HL-60/S4 treated with retinoic acid at 250 ng/mL for 4 days and 3 days (cell line): ENCODE results near the gene ZDHHC21.

Experiments used
- in situ Hi-C: fragments of 300-500 bp; cut with MboI; formaldehyde crosslinking; loops from 2 replicates; pipeline ENCODE4 v1.7.0; 2022; ENCODE audit warnings: low sequenced_read_pairs

The ZDHHC21 gene, protein sequence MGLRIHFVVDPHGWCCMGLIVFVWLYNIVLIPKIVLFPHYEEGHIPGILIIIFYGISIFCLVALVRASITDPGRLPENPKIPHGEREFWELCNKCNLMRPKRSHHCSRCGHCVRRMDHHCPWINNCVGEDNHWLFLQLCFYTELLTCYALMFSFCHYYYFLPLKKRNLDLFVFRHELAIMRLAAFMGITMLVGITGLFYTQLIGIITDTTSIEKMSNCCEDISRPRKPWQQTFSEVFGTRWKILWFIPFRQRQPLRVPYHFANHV

DNA sequence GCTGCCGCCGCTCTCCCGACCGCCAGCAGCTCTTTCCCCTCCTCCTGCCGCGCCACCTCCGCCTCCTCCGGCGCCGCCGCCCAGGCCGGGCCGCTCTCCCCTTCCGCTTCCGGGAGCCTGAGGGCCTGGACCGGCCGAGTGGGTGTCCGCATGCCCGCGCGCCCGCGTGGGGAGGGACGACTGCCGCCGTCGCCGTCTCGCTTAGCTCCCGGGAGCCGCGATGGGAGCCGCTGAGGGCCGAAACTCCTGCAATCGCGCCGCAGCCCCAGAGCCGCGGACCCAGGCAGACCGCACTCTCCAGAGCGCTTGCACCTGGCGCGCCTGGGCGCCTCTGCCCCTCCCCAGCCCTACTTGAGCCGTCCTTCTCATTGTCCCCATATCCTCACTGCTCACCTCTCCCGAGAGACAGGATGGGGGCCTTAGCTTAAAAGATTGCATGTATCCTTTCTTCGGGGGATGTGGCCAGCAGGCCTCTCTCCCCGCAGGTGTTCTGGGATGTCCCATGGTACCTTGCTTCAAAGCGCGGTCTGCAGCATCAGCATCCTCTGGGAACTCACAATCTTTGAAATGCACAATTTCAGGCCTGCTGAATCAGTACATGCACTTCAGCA, at the start of gene ZDHHC21:
ZDHHC21 (minus strand) TSS at position 182 of the 611 bp plus-strand sequence. CDS start 19,092 bp downstream, outside the sequence.
- in situ Hi-C loops = no loop called here

DNA sequence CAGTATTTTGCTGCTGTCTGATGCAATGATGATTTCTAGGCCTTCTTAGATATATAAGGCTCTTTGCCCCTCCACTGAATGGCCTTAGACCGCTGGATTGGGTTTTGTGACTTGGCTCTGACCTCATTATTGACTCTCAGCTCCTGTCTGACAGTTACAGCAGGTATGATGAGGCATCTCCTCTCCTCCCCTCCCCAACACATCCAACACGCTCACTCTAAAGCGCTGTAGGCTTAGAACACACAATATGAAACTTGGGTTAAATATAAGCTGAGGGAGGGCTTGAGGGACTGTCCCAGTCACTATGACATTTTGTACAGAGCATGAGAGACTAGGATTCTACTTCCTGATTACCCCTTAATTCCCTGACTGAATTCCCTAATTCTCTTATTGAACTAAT, 48.1 kb upstream of the ZDHHC21 start:
- in situ Hi-C loops = no loop called here

DNA sequence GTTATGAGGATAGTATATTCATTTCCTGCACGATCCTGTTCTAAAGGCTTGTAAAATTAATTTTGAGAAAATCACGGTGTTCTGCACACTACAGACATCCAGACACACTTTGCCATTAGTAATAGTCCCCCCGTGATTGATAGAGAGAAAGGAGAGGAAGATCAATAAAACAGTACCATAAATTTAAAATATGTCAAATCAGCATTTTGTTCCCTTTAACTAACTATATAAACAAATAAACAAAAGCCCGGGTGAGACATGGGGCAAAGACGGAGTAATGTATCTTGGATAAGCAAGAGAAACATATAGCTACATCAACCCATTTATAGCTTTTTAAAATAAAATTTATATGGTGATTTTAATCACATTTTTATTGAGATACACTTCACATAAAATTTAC, 39.9 kb upstream of the ZDHHC21 start:
- in situ Hi-C loops = no loop called here

DNA sequence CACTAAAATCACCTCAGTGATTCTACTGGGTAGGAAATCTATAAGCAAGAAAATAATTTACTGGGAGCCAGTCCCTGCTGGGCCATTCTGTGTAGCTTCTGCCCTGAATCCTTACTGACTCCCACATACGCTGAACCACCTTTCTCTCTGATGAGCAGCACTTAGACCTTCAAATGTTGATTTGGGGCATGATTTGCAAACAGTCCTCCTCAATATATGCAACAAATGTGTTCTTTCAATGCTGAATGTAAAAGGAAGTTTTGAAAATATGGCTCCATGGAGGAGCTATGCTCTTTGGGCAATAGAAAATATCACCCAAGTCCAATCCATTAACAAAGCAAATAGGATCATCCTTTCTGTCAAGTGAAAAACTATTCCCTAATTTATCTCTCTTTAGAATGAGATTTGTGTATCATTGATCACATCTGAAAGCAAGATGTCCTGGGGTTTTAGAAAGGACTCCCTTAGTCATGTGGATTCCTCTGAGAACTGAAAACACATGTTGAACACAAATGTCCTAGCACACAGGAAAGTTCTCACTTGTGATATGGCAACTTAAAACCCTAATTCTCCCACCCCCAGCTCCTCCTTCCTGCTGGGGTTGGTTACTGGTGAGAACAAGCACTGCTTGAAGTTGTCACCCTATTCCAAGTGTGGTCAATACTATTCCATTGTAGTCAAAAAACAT, 38.2 kb upstream of the ZDHHC21 start:
- in situ Hi-C loops = no loop called here

DNA sequence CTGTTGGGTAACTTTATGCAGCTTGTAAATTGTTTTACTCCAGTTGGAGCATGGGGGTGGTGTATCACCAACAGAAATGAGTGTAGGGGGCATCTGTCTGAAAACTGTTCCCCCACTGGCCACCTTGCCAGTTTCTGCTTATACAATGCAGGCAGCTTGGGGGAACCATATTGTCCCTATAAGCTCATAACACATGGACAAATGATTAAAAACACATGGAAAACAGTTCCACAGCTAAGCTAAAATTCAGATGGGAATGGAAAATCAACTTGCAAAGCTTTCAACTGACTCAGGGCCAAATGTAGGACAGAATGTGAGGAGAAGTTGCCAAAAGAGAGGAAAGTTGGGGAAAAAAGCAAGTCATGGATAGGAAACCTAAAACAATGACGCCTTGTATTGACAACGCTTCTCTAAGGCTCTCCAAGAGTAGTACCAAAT, 37.2 kb upstream of the ZDHHC21 start:
- in situ Hi-C loops = no loop called here

DNA sequence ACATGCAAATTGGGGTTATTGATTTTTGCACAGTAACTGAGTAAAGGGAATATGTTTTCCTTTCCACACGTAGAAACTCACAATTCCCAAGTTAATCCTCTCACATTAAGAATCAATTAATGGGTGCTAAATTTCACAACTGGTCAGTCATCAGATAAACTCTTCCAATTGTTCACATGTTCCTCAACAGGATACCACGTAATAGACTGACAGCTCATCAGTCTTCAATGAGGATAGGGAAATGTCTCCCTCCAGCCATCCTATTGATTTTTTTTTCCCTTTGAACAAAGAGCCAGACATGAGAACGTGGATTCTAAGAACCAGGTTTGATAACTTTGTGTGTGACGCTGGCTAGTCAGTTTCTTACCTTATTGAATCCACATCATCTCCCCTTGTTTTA, 30.1 kb upstream of the ZDHHC21 start:
- in situ Hi-C loops = no loop called here

DNA sequence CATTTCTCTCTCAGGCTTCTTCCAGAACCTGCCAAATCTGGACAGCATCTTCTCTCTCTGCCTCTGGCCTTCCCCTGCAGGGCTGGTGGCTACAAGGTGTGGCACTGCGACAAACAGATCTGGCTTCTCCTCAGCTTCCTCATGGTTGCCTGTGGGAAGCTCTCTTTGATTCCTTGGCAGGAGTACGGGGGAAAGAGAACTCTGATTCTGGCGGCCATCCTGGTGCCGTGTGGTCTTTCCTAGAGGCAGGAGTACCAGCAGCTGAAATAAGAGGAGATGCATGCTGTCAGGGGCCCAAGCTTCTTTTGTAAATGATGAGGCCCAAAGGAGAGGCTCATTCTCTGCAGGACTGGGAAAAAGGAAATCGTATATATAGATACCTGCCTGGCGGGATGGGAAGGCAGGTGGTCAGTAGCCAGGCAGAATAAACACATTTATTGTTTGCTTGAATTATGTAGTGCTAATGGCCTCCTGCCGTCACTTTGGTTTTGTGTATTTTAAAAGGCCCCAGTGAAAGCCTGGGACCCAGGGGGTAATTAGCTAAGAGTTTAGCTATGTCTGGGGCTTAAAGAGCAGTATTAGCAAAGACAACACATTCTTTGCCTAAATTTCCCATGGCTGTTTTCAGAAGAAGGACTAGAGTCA, 29.3 kb upstream of the ZDHHC21 start, which contains the start of gene CER1:
CER1 (minus strand) TSS at position 343 of the 645 bp plus-strand sequence; CDS start at position 282, 61 bp downstream.
- in situ Hi-C loops = no loop called here

DNA sequence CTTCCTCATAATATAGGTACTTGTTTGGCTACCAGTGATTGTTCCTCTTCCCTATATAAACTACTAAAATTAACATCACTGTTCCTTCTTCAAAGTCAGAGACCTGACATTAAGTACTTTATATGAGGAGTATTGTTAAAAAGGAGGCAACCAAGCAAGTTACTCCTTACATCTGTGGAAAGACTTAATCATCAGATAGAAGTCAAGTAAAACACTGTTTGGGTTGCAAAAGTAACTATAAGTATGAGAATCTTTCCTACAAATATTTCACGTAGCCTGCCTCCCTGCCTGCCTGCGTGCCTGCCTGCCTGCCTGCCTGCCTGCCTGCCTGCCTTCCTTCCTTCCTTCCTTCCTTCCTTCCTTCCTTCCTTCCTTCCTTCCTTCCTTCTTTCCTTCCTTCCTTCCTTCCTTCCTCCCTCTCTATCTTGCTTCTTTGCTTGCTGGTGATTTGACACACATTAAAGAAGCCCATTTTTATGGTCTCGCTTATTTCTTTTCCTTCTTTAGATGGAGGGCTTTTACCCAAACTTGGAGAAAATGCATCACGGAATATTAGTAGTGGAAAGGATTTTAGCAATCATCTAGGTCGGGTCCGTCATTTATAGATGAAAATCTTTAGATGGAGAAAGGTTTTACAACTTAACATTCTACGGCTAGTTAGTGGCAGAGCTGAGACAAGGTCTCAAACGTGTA, 26.1 kb upstream of the ZDHHC21 start:
- in situ Hi-C loops = no loop called here

DNA sequence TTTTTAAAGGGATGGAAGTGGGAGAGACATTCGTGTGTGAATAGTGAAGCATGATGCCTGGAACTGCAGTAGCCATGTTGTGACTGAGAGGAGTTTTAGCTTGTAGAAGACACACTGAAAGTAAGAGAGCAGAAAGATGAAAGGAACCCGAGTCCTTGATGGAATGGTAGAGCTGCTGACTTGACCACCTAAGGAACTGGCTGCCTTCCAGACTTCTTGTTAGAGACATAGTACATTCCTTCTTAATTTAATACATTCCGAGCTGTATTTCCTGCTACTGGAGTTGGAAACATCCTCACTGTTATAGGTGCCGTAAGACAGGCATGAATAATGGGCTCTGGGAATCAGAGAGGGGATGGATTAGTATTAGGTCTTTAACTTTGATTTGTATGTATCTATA, 21.9 kb upstream of the ZDHHC21 start:
- in situ Hi-C loops = no loop called here

DNA sequence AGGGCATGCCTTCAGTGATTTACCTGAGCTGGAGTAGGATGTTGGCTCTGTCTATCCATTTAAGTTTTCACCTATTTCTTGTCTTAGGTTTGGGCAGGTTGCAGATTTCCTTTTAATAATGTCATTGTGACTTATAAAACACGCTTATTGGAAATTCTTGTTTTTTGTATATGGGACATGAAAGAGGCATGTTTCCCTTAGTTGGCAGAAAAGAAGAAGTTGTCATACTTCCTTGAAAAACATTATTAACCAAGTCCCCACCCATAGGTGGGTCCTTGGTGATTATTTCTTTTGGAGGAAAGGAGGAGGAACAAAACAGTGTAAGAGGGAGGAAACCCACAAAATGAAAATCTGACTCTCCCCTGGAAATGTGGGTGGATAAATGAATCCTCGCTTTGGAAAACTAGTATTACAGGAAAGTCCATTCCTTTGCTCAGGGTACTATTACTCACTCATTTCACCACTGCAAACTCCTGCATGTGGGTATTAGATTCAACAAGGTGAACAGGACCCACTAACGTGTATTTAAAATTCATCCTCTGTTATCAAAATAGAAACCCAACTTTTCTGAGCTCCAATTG, 20.0 kb upstream of the ZDHHC21 start:
- in situ Hi-C loops = no loop called here

DNA sequence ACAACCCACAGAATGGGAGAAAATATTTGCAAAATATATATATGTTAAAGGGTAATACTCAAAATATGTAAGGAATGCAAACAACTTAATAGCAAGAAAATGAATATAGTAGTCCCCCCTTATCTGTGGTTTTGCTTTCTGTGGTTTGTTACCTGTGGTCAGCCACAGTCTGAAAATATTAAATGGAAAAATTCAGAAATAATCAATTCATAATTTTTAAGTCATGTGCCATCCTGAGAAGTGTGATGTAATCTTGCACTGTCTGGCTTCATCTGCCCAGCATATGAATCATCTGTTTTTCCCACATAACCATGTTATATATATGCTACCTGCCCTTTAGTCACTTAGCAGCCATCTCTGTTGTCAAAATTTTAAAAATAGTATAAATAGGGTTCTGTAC, 17.6 kb upstream of the ZDHHC21 start:
- in situ Hi-C loops = no loop called here

DNA sequence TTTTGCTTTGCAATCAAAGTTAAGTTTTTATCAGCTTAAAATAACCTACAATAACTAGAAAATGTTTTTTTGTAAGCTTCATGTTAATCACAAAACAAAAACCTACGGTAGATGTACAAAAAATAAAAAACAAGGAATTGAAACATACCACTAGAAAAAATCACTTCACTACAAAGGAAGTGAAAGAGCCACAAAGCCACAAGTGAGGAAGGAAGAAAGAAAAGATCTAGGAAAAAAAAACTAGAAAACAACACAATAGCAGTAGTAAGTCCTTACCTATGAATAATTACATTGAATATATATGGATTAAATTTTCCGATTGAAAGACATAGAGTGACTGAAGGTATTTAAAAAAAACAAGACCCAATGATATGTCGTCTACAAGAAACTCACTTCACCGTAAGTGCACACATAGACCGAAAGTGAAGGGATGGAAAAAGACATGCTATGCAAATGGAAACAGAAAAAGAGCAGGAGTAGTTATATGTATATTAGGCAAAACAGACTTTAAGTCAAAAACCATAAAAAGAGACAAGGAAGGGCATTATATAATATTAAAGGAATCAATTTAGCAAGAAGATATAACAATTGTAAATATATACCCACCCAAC, 13.4 kb upstream of the ZDHHC21 start:
- in situ Hi-C loops = no loop called here

DNA sequence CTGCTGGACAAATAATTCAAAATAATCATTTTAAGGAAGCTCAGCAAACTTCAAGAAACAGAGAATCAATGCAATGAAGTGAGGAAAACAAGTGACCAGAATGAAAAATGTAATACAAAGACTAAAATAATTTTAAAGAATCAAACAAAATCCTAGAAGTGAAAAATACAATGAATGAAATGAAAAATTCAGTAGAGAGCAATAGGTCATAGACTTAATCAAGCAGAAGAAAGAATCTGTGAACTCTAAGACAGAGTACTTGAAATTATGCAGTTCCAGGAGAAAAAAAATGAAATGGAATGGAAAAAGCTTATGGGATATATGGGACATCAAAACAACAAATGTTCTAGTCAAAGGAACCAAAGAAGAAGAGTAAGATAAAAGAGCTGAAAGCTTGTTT, 11.8 kb upstream of the ZDHHC21 start:
- in situ Hi-C loops = no loop called here

DNA sequence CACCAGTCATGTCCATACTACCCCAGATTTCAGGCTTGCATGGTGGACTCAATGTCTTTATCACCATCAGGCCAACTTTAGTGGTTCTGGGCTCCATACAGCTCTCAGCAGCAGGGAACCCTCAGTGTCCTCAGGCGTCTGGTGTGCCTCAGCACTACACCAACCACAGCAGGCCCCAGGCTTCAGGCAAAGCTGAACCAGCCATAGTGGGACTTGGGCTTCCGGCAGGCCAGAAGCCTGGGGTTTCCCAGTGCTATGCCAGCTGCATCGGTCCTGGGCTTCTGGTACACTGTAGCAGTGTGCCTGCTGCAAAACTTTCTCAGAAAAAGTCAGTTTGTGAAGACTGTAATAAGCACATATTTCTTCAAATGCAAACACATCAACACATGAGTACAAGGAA, 11.0 kb upstream of the ZDHHC21 start:
- in situ Hi-C loops = no loop called here

DNA sequence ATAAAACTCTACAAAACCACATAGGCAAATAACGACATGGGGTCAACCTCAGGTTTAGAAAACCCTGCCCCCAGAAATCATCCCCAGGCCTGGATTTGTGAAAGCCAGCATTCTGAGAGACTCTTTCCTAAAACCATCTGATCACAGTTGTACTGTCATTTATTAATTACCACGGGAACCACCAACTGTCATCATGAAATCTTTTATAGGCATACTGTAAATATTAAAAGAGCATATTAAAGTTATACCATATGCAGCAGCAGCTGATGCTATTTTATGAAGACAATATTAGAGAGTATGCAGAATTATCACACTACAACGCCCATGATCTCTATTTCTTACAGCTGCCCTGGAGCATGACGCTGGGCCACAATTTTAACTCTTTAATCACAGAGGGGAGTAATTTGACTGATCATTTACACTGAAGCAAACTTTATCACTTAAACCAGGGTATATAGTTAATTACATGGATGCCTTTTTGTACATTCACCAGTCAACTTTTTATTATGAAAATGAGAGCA, 9.0 kb upstream of the ZDHHC21 start:
- in situ Hi-C loops = no loop called here

DNA sequence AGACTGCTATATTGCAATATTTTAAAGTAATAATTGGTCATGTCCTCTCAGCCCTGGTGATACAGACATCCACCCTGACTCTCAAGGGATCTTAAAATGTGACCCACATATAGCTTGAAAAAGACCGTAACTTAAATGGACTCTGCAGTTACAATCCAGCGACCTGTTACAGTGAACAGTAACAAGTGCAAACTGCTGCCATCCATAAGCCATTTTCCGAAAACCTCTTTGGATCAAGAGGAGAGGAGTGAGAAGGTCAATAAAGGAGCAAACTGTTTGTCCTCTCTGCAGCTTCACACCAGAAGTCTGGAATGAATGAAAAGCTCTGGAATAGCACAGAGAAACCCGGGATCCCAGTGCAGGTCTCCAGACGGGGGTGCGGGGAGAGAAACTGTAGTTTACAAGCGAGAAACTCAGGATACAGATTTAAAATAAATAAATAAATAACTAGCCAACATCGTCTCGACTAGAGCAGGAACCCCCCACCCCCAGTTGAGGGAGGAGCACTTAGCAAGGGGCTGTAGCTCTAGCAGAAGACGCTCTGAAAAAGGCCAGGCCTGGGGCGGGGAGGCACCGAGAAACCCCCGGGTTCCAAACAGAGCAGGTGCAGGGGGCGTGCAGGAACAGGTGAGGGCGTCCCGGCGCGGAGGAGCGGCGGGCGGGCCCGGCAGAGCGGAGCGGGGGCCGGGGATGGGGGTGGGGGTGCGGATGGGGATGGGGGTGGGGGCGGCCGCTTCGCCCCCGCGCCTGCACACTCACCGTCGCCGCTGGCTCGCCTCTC, 572 bp downstream of the ZDHHC21 start:
- in situ Hi-C loops = no loop called here

DNA sequence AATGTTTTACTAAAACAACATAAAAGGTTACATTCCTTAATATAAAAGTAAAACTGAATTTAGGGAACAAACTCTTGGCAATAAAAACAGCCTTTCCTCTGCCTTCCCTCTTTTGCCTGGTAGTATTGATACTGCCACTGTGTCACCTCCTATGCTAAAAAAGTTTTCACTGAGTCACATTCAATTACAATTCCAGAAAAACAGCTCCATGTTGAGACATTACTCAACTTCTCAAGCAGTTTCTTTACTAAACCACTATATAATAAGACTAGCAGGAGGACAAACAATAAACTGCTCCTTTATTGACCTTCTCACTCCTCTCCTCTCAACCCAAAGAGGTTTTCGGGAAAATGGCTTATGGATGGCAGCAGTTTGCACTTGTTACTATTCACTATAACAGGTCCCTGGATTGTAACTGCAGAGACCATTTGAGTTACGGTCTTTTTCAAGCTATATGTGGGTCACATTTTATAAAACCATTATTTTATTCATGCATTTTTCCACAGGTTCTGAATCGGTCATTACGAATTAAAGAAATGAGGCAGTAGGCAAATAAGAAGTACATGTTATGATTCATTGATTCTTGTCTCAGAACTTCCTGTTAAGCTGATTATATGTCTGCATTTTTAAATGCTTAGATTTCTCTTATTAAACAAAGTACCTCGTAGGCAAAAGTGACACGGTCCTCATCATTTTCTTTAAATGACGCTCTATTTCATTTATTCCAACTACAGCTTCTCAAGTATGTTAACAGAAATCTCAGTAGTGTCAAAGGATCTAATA, 2.1 kb downstream of the ZDHHC21 start:
- in situ Hi-C loops = no loop called here

DNA sequence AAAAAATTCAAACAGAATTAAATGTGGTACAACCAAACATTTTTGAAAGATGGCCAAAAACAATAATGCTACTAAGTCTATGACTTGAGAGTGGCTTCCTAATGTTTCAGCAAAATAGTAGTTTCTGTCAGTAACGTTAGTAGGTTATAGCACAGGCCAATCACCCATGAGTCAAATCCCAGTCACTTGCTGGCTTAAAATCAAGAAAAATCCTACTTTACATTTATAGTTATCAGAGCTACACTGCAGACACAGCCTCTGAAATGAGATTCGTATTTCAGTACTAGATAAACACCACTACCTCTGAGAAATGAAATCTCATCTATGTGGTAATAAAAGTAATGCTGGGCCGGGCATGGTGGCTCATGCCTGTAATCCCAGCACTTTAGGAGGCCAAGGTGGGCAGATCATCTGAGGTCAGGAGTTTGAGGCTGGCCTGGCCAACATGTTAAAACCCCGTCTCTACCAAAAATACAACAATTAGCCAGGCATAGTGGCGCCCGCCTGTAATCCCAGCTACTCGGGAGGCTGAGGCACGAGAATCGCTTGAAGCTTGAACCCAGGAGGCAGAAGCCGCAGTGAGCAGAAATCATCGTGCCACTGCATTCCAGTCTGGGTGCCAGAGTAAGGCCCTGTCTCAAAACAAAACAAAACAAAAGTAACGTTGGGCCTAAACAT, 6.1 kb downstream of the ZDHHC21 start:
- in situ Hi-C loops = no loop called here
